Measurements from ENCODE around the gene ILDR1.

DNA sequence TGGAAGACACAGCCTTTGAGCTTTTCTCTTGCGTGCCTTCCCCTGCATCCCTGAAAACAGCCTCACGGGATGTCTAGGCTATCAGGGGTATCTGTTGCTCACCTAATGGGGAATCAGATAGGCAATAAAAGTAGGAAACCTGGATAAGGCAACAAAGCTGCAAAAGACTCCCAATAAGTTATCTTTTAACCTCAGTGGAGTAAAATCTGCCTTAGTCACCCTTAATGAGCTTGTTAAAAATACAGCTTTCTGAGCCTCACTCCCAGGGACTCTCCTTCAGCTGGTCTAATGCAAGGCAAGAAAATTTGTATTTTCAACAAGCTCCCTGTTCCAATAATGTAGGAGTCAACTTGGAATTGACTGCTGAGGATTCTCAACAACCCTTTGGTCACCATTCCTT is 25.6 kb downstream of the ILDR1 start:
- TF ChIP-seq CTCF (IDR thresholded peaks at IDR 0.05; ENCODE audit: poor library complexity): no peak
- no peak for TF ChIP-seq EZH2phosphoT487 (IDR thresholded peaks at IDR 0.05; ENCODE audit: low read depth, severe bottlenecking, unreplicated experiment)
